22Rv1 (cell line): Measurements from ENCODE around the gene ZNF593.

Experiments
- H3K27ac ChIP-seq: fragments of 450-650 bp; 2 replicates; pipeline ENCODE4 v1.5.1; 2017
- ZFX ChIP-seq: fragments of 450-650 bp; IDR thresholded peaks from 2 replicates; pipeline ENCODE4 v1.6.1; 2017; ENCODE audit warnings: antibody characterized with exemption, borderline replicate concordance
- TF ChIP-seq, protein P1 (sequence below): fragments of 450-650 bp; IDR thresholded peaks from 2 replicates; pipeline ENCODE4 v1.5.1; 2017; ENCODE audit warnings: mild to moderate bottlenecking

ZNF593 gene

DNA sequence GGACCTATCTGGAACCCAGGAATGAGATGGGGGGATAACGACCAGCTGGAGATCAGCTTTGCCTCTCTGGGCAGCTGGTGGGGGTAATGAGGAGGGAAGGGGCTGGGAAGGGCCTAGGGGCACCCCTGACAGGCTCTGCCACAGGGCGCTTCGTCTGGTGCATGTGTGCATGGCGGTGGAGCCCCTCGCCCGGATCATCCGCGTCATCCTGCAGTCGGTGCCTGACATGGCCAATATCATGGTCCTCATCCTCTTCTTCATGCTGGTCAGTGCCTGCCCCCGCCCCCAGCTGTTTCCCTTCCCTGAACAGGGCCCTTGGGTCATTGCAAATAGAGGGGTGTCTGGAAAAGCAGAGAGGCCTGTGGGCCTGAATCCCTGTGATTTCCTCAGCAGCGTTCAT is 28.1 kb downstream of the ZNF593 start:
- H3K27ac ChIP-seq, result no peak overlapping the region
- no peak for TF ChIP-seq ZFX
- TF ChIP-seq, protein P1, sequence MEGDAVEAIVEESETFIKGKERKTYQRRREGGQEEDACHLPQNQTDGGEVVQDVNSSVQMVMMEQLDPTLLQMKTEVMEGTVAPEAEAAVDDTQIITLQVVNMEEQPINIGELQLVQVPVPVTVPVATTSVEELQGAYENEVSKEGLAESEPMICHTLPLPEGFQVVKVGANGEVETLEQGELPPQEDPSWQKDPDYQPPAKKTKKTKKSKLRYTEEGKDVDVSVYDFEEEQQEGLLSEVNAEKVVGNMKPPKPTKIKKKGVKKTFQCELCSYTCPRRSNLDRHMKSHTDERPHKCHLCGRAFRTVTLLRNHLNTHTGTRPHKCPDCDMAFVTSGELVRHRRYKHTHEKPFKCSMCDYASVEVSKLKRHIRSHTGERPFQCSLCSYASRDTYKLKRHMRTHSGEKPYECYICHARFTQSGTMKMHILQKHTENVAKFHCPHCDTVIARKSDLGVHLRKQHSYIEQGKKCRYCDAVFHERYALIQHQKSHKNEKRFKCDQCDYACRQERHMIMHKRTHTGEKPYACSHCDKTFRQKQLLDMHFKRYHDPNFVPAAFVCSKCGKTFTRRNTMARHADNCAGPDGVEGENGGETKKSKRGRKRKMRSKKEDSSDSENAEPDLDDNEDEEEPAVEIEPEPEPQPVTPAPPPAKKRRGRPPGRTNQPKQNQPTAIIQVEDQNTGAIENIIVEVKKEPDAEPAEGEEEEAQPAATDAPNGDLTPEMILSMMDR, result no peak

DNA sequence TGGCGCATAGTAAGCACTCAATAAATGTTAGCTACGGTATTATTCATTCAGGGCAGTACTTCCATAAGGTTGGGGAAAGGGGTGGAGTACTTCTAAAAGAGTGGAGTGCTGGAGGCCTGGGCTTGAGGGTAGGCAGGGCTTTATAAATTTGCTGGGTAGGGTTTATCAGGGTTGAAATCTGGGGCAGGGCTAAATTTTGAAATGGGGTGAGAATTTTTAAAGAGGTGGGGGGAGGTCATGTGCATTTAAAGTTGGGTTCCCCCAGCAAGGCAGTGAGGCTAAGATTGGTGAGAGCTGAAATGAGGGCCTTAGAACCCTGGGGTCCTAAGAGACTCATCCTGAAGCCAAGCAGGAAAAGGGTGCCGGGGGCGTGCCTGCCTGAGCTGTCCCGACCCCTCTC is 30.7 kb downstream of the ZNF593 start:
- TF ChIP-seq ZFX, result no peak
- TF ChIP-seq, protein P1, result no peak
- no peak overlapping the region for H3K27ac ChIP-seq

- TF ChIP-seq, protein P1, result no peak
- TF ChIP-seq ZFX, result no peak
- H3K27ac ChIP-seq, result no peak overlapping the region
Measured at GRCh38 chr1:26203642-26204318, 34.1 kb downstream of the ZNF593 start.

- H3K27ac ChIP-seq, result no peak overlapping the region
Measured at GRCh38 chr1:26210147-26210870, 40.6 kb downstream of the ZNF593 start.

GRCh38 chr1:26212726-26213125 is 43.0 kb downstream of the ZNF593 start:
- TF ChIP-seq, protein P1, result no peak
- TF ChIP-seq ZFX, result no peak
- H3K27ac ChIP-seq, result no peak overlapping the region

More at GRCh38 chr1:26210147-26210870, 40.6 kb downstream of the ZNF593 start:
- TF ChIP-seq, protein P1, result no peak

DNA sequence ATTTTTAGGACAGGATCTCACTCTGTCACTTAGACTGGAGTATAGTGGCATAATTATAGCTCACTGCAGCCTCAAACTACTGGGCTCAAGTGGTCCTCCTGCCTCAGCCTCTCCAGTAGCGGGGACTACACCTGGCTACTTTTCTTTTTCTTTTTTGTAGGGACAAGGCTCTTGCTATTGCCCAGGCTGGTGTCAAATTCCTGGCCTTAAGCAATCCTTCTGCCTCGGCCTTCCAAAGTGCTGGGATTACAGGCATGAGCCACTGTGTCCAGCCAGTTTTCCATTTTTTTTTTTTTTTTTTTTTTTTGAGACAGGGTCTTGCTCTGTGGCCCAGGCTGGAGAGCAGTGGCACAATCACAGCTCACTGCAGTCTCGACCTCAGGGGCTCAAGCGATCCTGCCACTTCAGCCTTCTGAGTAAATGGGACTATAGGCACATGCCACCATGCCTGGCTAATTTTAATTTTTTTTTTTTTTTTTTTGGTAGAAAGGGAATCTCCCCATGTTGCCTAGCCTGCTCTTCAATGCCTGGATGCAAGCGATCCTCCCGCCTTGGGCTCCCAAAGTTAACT is 43.7 kb downstream of the ZNF593 start:
- TF ChIP-seq, protein P1, result no peak
- no peak for TF ChIP-seq ZFX
- no peak overlapping the region for H3K27ac ChIP-seq

DNA sequence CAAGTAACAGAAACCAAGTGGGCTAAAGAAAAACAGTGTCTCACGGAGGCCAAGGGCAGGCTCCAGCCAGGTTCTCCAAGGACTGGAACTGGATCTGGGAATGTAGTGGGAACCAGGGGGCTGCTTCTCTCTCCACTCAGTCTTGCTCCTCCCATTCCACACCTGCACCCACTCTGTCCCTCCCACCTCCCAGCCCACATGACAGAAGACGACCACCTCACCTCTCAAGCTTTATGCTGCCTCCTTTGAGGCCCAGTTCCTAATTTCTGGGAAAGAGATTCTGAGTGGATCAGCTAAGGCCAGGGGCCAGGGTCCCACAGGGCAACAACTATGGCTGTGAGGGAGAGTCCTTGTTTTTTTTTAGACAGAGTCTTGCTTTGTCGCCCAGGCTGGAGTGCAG is 45.5 kb downstream of the ZNF593 start:
- no peak for TF ChIP-seq ZFX
- TF ChIP-seq, protein P1, result no peak

More for the DNA sequence above, 45.5 kb downstream of the ZNF593 start:
- H3K27ac ChIP-seq, result no peak overlapping the region
